ENCODE measurements around the gene S100A1.
"Not testable (repeated sequence)": the region's sequence is repeated elsewhere in the genome, so short reads cannot be mapped to it uniquely, and the experiment has no call there.

S100A1 gene

GRCh38 chr1:153638261-153638660 is 10.0 kb downstream of the S100A1 start:
- DNase-seq (ENCODE audit: low read depth, low spot score), result no peak
- TF ChIP-seq ZNF274 (IDR thresholded peaks at IDR 0.05; ENCODE audit: low read depth, low read length) (no peak), SUZ12 (IDR thresholded peaks at IDR 0.05; ENCODE audit: extremely low read depth, insufficient read depth, insufficient read length) (no peak), YY1 (IDR thresholded peaks at IDR 0.05; ENCODE audit: insufficient read depth, insufficient read length) (no peak)
- peaks cover 84% of the 10 kb centered on the region for H3K36me3 ChIP-seq (ENCODE audit: insufficient read depth, insufficient read length, low read length)

GRCh38 chr1:153639280-153639679 is 11.0 kb downstream of the S100A1 start:
- H3K9ac ChIP-seq (ENCODE audit: insufficient read length, low read depth), result no peak overlapping the region
- no peaks in the 10 kb centered on the region for H3K9me3 ChIP-seq (ENCODE audit: insufficient read depth, low read length)
- H3K36me3 ChIP-seq (ENCODE audit: insufficient read depth, insufficient read length, low read length), result peaks cover 94% of the 10 kb centered on the region
- DNase-seq (ENCODE audit: low read depth, low spot score), result no peak
- TF ChIP-seq YY1 (IDR thresholded peaks at IDR 0.05; ENCODE audit: insufficient read depth, insufficient read length) (no peak), SUZ12 (IDR thresholded peaks at IDR 0.05; ENCODE audit: extremely low read depth, insufficient read depth, insufficient read length) (no peak), ZNF274 (IDR thresholded peaks at IDR 0.05; ENCODE audit: low read depth, low read length) (no peak)
- H3K27me3 ChIP-seq (ENCODE audit: insufficient read depth, insufficient read length), result no peaks in the 10 kb centered on the region
- no peaks in the 10 kb centered on the region for H3K4me1 ChIP-seq (ENCODE audit: insufficient read depth, insufficient read length)
- H3K4me3 ChIP-seq (ENCODE audit: insufficient read length, low read depth), result no peak overlapping the region

More at GRCh38 chr1:153638261-153638660, 10.0 kb downstream of the S100A1 start:
- Histone ChIP-seq H3K4me1 (ENCODE audit: insufficient read depth, insufficient read length) (no peaks in the 10 kb centered on the region), H3K4me3 (ENCODE audit: insufficient read length, low read depth) (no peak overlapping the region), H3K9me3 (ENCODE audit: insufficient read depth, low read length) (no peaks in the 10 kb centered on the region), H3K9ac (ENCODE audit: insufficient read length, low read depth) (no peak overlapping the region), H3K27me3 (ENCODE audit: insufficient read depth, insufficient read length) (no peaks in the 10 kb centered on the region)

GRCh38 chr1:153640213-153640612 is 12.0 kb downstream of the S100A1 start:
- not testable (repeated sequence) for H3K27me3 ChIP-seq (ENCODE audit: insufficient read depth, insufficient read length); H3K9ac ChIP-seq (ENCODE audit: insufficient read length, low read depth); H3K9me3 ChIP-seq (ENCODE audit: insufficient read depth, low read length); DNase-seq (ENCODE audit: low read depth, low spot score); H3K4me3 ChIP-seq (ENCODE audit: insufficient read length, low read depth); H3K4me1 ChIP-seq (ENCODE audit: insufficient read depth, insufficient read length)
- peaks cover 99% of the 10 kb centered on the region for H3K36me3 ChIP-seq (ENCODE audit: insufficient read depth, insufficient read length, low read length)

- TF ChIP-seq SUZ12 (IDR thresholded peaks at IDR 0.05; ENCODE audit: extremely low read depth, insufficient read depth, insufficient read length) (no peak), ZNF274 (IDR thresholded peaks at IDR 0.05; ENCODE audit: low read depth, low read length) (no peak), YY1 (IDR thresholded peaks at IDR 0.05; ENCODE audit: insufficient read depth, insufficient read length) (no peak)
- H3K9me3 ChIP-seq (ENCODE audit: insufficient read depth, low read length), result no peaks in the 10 kb centered on the region
- DNase-seq (ENCODE audit: low read depth, low spot score), result no peak
- H3K36me3 ChIP-seq (ENCODE audit: insufficient read depth, insufficient read length, low read length), result peaks cover 99% of the 10 kb centered on the region
- H3K9ac ChIP-seq (ENCODE audit: insufficient read length, low read depth), result no peak overlapping the region
- no peaks in the 10 kb centered on the region for H3K27me3 ChIP-seq (ENCODE audit: insufficient read depth, insufficient read length)
- no peak overlapping the region for H3K4me3 ChIP-seq (ENCODE audit: insufficient read length, low read depth)
- H3K4me1 ChIP-seq (ENCODE audit: insufficient read depth, insufficient read length), result no peaks in the 10 kb centered on the region
Measured at GRCh38 chr1:153640861-153641260, 12.6 kb downstream of the S100A1 start.

- Histone ChIP-seq H3K27me3 (ENCODE audit: insufficient read depth, insufficient read length) (no peaks in the 10 kb centered on the region), H3K9me3 (ENCODE audit: insufficient read depth, low read length) (no peaks in the 10 kb centered on the region), H3K9ac (ENCODE audit: insufficient read length, low read depth) (no peak overlapping the region), H3K36me3 (ENCODE audit: insufficient read depth, insufficient read length, low read length) (peaks cover 99% of the 10 kb centered on the region), H3K4me3 (ENCODE audit: insufficient read length, low read depth) (no peak overlapping the region), H3K4me1 (ENCODE audit: insufficient read depth, insufficient read length) (no peaks in the 10 kb centered on the region)
- no peak for DNase-seq (ENCODE audit: low read depth, low spot score)
- TF ChIP-seq ZNF274 (IDR thresholded peaks at IDR 0.05; ENCODE audit: low read depth, low read length), result no peak
- TF ChIP-seq SUZ12 (IDR thresholded peaks at IDR 0.05; ENCODE audit: extremely low read depth, insufficient read depth, insufficient read length), result no peak
- no peak for TF ChIP-seq YY1 (IDR thresholded peaks at IDR 0.05; ENCODE audit: insufficient read depth, insufficient read length)
Measured at GRCh38 chr1:153642161-153642560, 13.9 kb downstream of the S100A1 start.

GRCh38 chr1:153643100-153643499 is 14.9 kb downstream of the S100A1 start:
- Histone ChIP-seq H3K4me1 (ENCODE audit: insufficient read depth, insufficient read length) (no peaks in the 10 kb centered on the region), H3K9ac (ENCODE audit: insufficient read length, low read depth) (no peak overlapping the region), H3K4me3 (ENCODE audit: insufficient read length, low read depth) (no peak overlapping the region), H3K9me3 (ENCODE audit: insufficient read depth, low read length) (no peaks in the 10 kb centered on the region), H3K36me3 (ENCODE audit: insufficient read depth, insufficient read length, low read length) (peaks cover 93% of the 10 kb centered on the region), H3K27me3 (ENCODE audit: insufficient read depth, insufficient read length) (no peaks in the 10 kb centered on the region)
- DNase-seq (ENCODE audit: low read depth, low spot score), result no peak
- TF ChIP-seq ZNF274 (IDR thresholded peaks at IDR 0.05; ENCODE audit: low read depth, low read length) (no peak), SUZ12 (IDR thresholded peaks at IDR 0.05; ENCODE audit: extremely low read depth, insufficient read depth, insufficient read length) (no peak), YY1 (IDR thresholded peaks at IDR 0.05; ENCODE audit: insufficient read depth, insufficient read length) (no peak)

- Histone ChIP-seq H3K9me3 (ENCODE audit: insufficient read depth, low read length) (no peaks in the 10 kb centered on the region), H3K36me3 (ENCODE audit: insufficient read depth, insufficient read length, low read length) (peaks cover 86% of the 10 kb centered on the region), H3K9ac (ENCODE audit: insufficient read length, low read depth) (no peak overlapping the region), H3K4me3 (ENCODE audit: insufficient read length, low read depth) (no peak overlapping the region), H3K27me3 (ENCODE audit: insufficient read depth, insufficient read length) (no peaks in the 10 kb centered on the region), H3K4me1 (ENCODE audit: insufficient read depth, insufficient read length) (no peaks in the 10 kb centered on the region)
- DNase-seq (ENCODE audit: low read depth, low spot score), result no peak
- TF ChIP-seq YY1 (IDR thresholded peaks at IDR 0.05; ENCODE audit: insufficient read depth, insufficient read length) (no peak), ZNF274 (IDR thresholded peaks at IDR 0.05; ENCODE audit: low read depth, low read length) (no peak), SUZ12 (IDR thresholded peaks at IDR 0.05; ENCODE audit: extremely low read depth, insufficient read depth, insufficient read length) (no peak)
Measured at GRCh38 chr1:153643816-153644215, 15.6 kb downstream of the S100A1 start.
